Measurements from ENCODE around the gene OR51S1. TPM values are rescaled to one million over a fixed set of nuclear protein-coding genes. Genes with fewer than 3 reads are reported as not detected.

Gene OR51S1
- total RNA-seq, 1 donor from 2014 or later, result not detected

GRCh38 chr11:4882543-4882942 lies 33.5 kb upstream of the OR51S1 start:
- no peak for TF ChIP-seq EZH2 (IDR thresholded peaks at IDR 0.05; ENCODE audit: insufficient read depth, low read length)
- TF ChIP-seq CTCF (IDR thresholded peaks at IDR 0.05; ENCODE audit: insufficient read depth, low read depth, low read length), result no peak
- Histone ChIP-seq H4K20me1 (ENCODE audit: insufficient read depth, low read length) (no peaks in the 10 kb centered on the region), H3K4me1 (ENCODE audit: insufficient read depth, low read length) (no peaks in the 10 kb centered on the region), H3K27me3 (ENCODE audit: insufficient read depth, low read length) (no peaks in the 10 kb centered on the region), H3K9me3 (ENCODE audit: insufficient read depth, low read depth, low read length) (no peaks in the 10 kb centered on the region), H3K4me2 (ENCODE audit: low read length) (no peak overlapping the region), H3K36me3 (ENCODE audit: insufficient read depth, low read length) (no peaks in the 10 kb centered on the region), H2AFZ (ENCODE audit: low read depth, low read length) (no peak overlapping the region), H3K4me3 (ENCODE audit: insufficient read depth, low read depth, low read length) (no peak overlapping the region), H3K27ac (ENCODE audit: low read depth, low read length) (no peak overlapping the region), H3K79me2 (ENCODE audit: insufficient read depth, low read length) (no peaks in the 10 kb centered on the region), H3K9ac (ENCODE audit: low read length) (no peak overlapping the region)
- no peak for FAIRE-seq
- Mint-ChIP-seq H3K9me3 (ENCODE audit: unreplicated experiment) (no peaks in the 10 kb centered on the region), H3K36me3 (ENCODE audit: low read depth, unreplicated experiment) (no peaks in the 10 kb centered on the region), H3K4me1 (ENCODE audit: low read depth, unreplicated experiment) (peaks cover 16% of the 10 kb centered on the region), H3K27ac (ENCODE audit: unreplicated experiment) (no peak overlapping the region), H3K4me3 (ENCODE audit: unreplicated experiment) (no peak overlapping the region), H3K27me3 (ENCODE audit: low read depth, unreplicated experiment) (no peaks in the 10 kb centered on the region)
- no peak for DNase-seq (ENCODE audit: low read depth)

DNA sequence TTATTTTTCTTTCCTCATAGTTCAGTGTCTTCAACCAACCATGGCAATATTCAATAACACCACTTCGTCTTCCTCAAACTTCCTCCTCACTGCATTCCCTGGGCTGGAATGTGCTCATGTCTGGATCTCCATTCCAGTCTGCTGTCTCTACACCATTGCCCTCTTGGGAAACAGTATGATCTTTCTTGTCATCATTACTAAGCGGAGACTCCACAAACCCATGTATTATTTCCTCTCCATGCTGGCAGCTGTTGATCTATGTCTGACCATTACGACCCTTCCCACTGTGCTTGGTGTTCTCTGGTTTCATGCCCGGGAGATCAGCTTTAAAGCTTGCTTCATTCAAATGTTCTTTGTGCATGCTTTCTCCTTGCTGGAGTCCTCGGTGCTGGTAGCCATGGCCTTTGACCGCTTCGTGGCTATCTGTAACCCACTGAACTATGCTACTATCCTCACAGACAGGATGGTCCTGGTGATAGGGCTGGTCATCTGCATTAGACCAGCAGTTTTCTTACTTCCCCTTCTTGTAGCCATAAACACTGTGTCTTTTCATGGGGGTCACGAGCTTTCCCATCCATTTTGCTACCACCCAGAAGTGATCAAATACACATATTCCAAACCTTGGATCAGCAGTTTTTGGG lies 33.0 kb upstream of the OR51S1 start, which contains the start of gene OR51T1:
OR51T1 (plus strand) TSS at position 41 of the 641 bp plus-strand sequence; CDS start at position 41, 0 bp downstream.
- peak within 1 kb of the TSS; percentile 90 for H3K27ac Mint-ChIP-seq (ENCODE audit: unreplicated experiment)
- no peak within 1 kb of the TSS for H3K27ac ChIP-seq (ENCODE audit: low read depth, low read length)
- peaks cover under 1% of the 10 kb centered on the region for H3K9me3 Mint-ChIP-seq (ENCODE audit: unreplicated experiment)
- H3K9me3 ChIP-seq (ENCODE audit: insufficient read depth, low read depth, low read length), result no peaks in the 10 kb centered on the region
- no peaks in the 10 kb centered on the region for H4K20me1 ChIP-seq (ENCODE audit: insufficient read depth, low read length)
- no peak within 1 kb of the TSS for H3K4me3 Mint-ChIP-seq (ENCODE audit: unreplicated experiment)
- no peak within 1 kb of the TSS for H2AFZ ChIP-seq (ENCODE audit: low read depth, low read length)
- no peaks in the 10 kb centered on the region for H3K36me3 Mint-ChIP-seq (ENCODE audit: low read depth, unreplicated experiment)
- FAIRE-seq (no peak), DNase-seq (ENCODE audit: low read depth) (peak; percentile 20)
- no peaks in the 10 kb centered on the region for H3K36me3 ChIP-seq (ENCODE audit: insufficient read depth, low read length)
- H3K4me1 Mint-ChIP-seq (ENCODE audit: low read depth, unreplicated experiment), result peaks cover 16% of the 10 kb centered on the region
- H3K4me2 ChIP-seq (ENCODE audit: low read length), result peak within 1 kb of the TSS; percentile 15
- H3K79me2 ChIP-seq (ENCODE audit: insufficient read depth, low read length), result no peaks in the 10 kb centered on the region
- TF ChIP-seq EZH2 (IDR thresholded peaks at IDR 0.05; ENCODE audit: insufficient read depth, low read length), result no peak
- TF ChIP-seq CTCF (IDR thresholded peaks at IDR 0.05; ENCODE audit: insufficient read depth, low read depth, low read length), result no peak
- no peaks in the 10 kb centered on the region for H3K4me1 ChIP-seq (ENCODE audit: insufficient read depth, low read length)
- H3K9ac ChIP-seq (ENCODE audit: low read length), result no peak within 1 kb of the TSS
- no peaks in the 10 kb centered on the region for H3K27me3 Mint-ChIP-seq (ENCODE audit: low read depth, unreplicated experiment)
- no peaks in the 10 kb centered on the region for H3K27me3 ChIP-seq (ENCODE audit: insufficient read depth, low read length)
- H3K4me3 ChIP-seq (ENCODE audit: insufficient read depth, low read depth, low read length), result no peak within 1 kb of the TSS

- Mint-ChIP-seq H3K27ac (ENCODE audit: unreplicated experiment) (peak overlapping the region; percentile 90), H3K9me3 (ENCODE audit: unreplicated experiment) (peaks cover 2% of the 10 kb centered on the region), H3K36me3 (ENCODE audit: low read depth, unreplicated experiment) (no peaks in the 10 kb centered on the region), H3K27me3 (ENCODE audit: low read depth, unreplicated experiment) (no peaks in the 10 kb centered on the region), H3K4me1 (ENCODE audit: low read depth, unreplicated experiment) (peaks cover 16% of the 10 kb centered on the region), H3K4me3 (ENCODE audit: unreplicated experiment) (no peak overlapping the region)
- Histone ChIP-seq H2AFZ (ENCODE audit: low read depth, low read length) (no peak overlapping the region), H3K79me2 (ENCODE audit: insufficient read depth, low read length) (no peaks in the 10 kb centered on the region), H3K4me3 (ENCODE audit: insufficient read depth, low read depth, low read length) (no peak overlapping the region), H3K4me1 (ENCODE audit: insufficient read depth, low read length) (no peaks in the 10 kb centered on the region), H3K4me2 (ENCODE audit: low read length) (no peak overlapping the region), H4K20me1 (ENCODE audit: insufficient read depth, low read length) (no peaks in the 10 kb centered on the region), H3K9ac (ENCODE audit: low read length) (no peak overlapping the region), H3K27ac (ENCODE audit: low read depth, low read length) (no peak overlapping the region), H3K27me3 (ENCODE audit: insufficient read depth, low read length) (no peaks in the 10 kb centered on the region), H3K36me3 (ENCODE audit: insufficient read depth, low read length) (no peaks in the 10 kb centered on the region), H3K9me3 (ENCODE audit: insufficient read depth, low read depth, low read length) (no peaks in the 10 kb centered on the region)
- TF ChIP-seq CTCF (IDR thresholded peaks at IDR 0.05; ENCODE audit: insufficient read depth, low read depth, low read length) (no peak), EZH2 (IDR thresholded peaks at IDR 0.05; ENCODE audit: insufficient read depth, low read length) (no peak)
- DNase-seq (ENCODE audit: low read depth) (no peak), FAIRE-seq (no peak)
Observed at GRCh38 chr11:4881188-4881587, 32.2 kb upstream of the OR51S1 start.

Measured in astrocyte (in vitro differentiated cells and primary cell).